ENCODE results near the gene ADCY7.

The ADCY7 gene

GRCh38 chr16:50360033-50360778, 93.9 kb downstream of the ADCY7 start:
- H3K27ac ChIP-seq, result peak overlapping the region; percentile 39
- DNase-seq (ENCODE audit: low read depth, low spot score), result peak; percentile 10

GRCh38 chr16:50360779-50361178, 94.4 kb downstream of the ADCY7 start:
- H3K27ac ChIP-seq, result peak overlapping the region; percentile 39
- no peak for DNase-seq (ENCODE audit: low read depth, low spot score)

GRCh38 chr16:50363656-50364055, 97.3 kb downstream of the ADCY7 start:
- no peak for DNase-seq (ENCODE audit: low read depth, low spot score)
- no peak overlapping the region for H3K27ac ChIP-seq

DNA sequence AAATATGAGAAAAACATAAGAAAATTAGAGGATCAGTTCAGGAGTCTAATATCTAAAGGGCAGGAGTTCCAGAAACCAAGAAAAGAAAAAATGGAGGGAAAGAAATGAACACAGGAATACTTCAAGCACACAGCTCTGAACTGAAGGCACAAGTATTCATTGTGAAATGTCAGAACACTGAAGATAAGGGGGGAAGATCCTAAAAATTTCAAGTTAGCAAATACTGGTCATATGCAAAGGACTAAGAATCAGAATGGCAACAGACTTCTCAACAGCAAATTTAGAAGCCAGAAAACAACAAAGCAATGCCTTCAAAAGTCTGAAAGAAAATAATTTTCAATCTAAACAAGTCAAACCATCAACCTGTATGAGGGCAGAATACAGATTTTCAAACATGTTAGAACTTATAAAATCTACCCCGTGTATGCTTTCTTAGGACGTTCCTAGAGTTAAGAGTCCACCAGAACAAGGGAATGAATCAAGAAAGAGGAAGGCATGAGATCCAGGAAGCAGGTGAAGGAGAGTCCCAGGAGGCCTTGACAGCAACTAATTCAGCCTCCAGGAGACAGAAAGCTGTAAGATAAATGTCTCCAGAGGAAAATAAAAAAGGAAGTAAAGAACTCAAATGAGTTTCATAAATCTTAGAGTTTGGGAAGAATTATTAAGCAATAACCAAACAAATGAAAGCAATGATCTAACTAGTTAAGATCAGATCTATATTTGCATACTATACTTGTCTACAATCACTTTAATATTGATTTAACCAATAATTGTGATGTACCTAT, 99.6 kb downstream of the ADCY7 start:
- no peak overlapping the region for H3K27ac ChIP-seq
- DNase-seq (ENCODE audit: low read depth, low spot score), result no peak
